ENCODE measurements around the gene CFAP99. TPM values are rescaled to one million over a fixed set of nuclear protein-coding genes. Genes with fewer than 3 reads are reported as not detected.

The CFAP99 gene
- total RNA-seq, 1 experiment from 2014 or later: 0.33 TPM

GRCh38 chr4:2489081-2489805 is 70.5 kb downstream of the CFAP99 start:
- CTCF ChIA-PET: no interaction called here
- TF ChIP-seq SIN3A (IDR thresholded peaks at IDR 0.05; ENCODE audit: borderline replicate concordance, insufficient read depth, low read depth, low read length) (no peak), REST (IDR thresholded peaks at IDR 0.05; ENCODE audit: insufficient read depth in 1 of 2, low read depth in 2 of 2, low read length in 1 of 2) (no peak), TCF7L2 (IDR thresholded peaks at IDR 0.05; ENCODE audit: low read depth, low read length) (no peak)
- ATAC-seq (no peak), DNase-seq (ENCODE audit: low read depth, low spot score) (no peak)
- BruUV-seq (replicated peaks): no TSS peak
- H3K27ac ChIP-seq (ENCODE audit: low read length): no peak overlapping the region; the same call in 1 of the 2 replicates
- H3K9me3 ChIP-seq (ENCODE audit: control insufficient read depth, insufficient read depth, low read depth, low read length): no peaks in the 10 kb centered on the region
- in situ Hi-C loops (cut with HindIII; ENCODE audit: low pct_unique_long_range_greater_than_20kb, low sequenced_read_pairs): no loop called here
- no peaks in the 10 kb centered on the region; the same call in 1 of the 2 replicates for H3K4me1 ChIP-seq (ENCODE audit: control insufficient read depth, insufficient read depth, low read length)
- intact Hi-C loops (cut with micrococcal nuclease; ENCODE audit: unreplicated experiment): no loop called here
- POLR2A ChIA-PET: no interaction called here
- H3K36me3 ChIP-seq (ENCODE audit: control insufficient read depth, insufficient read depth, low read length): no peaks in the 10 kb centered on the region; the same call in 1 of the 2 replicates
- H3K27me3 ChIP-seq (ENCODE audit: control insufficient read depth, insufficient read depth, low read length): no peaks in the 10 kb centered on the region
- no peak overlapping the region for H3K4me3 ChIP-seq (ENCODE audit: low read depth in 2 of 2, low read length in 2 of 2)

GRCh38 chr4:2489841-2490552 is 71.2 kb downstream of the CFAP99 start:
- H3K36me3 ChIP-seq (ENCODE audit: control insufficient read depth, insufficient read depth, low read length): no peaks in the 10 kb centered on the region; the same call in 1 of the 2 replicates
- in situ Hi-C loops (cut with HindIII; ENCODE audit: low pct_unique_long_range_greater_than_20kb, low sequenced_read_pairs): no loop called here
- intact Hi-C loops (cut with micrococcal nuclease; ENCODE audit: unreplicated experiment): no loop called here
- BruUV-seq (replicated peaks): no TSS peak
- TF ChIP-seq SIN3A (IDR thresholded peaks at IDR 0.05; ENCODE audit: borderline replicate concordance, insufficient read depth, low read depth, low read length): no peak
- no peak for TF ChIP-seq TCF7L2 (IDR thresholded peaks at IDR 0.05; ENCODE audit: low read depth, low read length)
- TF ChIP-seq REST (IDR thresholded peaks at IDR 0.05; ENCODE audit: insufficient read depth in 1 of 2, low read depth in 2 of 2, low read length in 1 of 2): no peak
- no peak for TF ChIP-seq POLR2AphosphoS5 (IDR thresholded peaks at IDR 0.05; ENCODE audit: low read depth, low read length)
- no peak for TF ChIP-seq CTCF (IDR thresholded peaks at IDR 0.05)
- no peaks in the 10 kb centered on the region; the same call in 1 of the 2 replicates for H3K4me1 ChIP-seq (ENCODE audit: control insufficient read depth, insufficient read depth, low read length)
- no peak for ATAC-seq
- no peak for DNase-seq (ENCODE audit: low read depth, low spot score)
- H3K9me3 ChIP-seq (ENCODE audit: control insufficient read depth, insufficient read depth, low read depth, low read length): no peaks in the 10 kb centered on the region
- POLR2A ChIA-PET: interaction anchor here (0.5 kb wide), 1 partner anchor 184 kb away, joined by 9 read pairs; no protein-coding TSS in a partner anchor
- no peaks in the 10 kb centered on the region for H3K27me3 ChIP-seq (ENCODE audit: control insufficient read depth, insufficient read depth, low read length)
- CTCF ChIA-PET: no interaction called here
- peak overlapping the region; percentile 39; the same call in 1 of the 2 replicates for H3K27ac ChIP-seq (ENCODE audit: low read length)
- no peak overlapping the region for H3K4me3 ChIP-seq (ENCODE audit: low read depth in 2 of 2, low read length in 2 of 2)

Data from Panc1 (cell line).